Bronchus fibroblast of lung (primary cell): Measurements from ENCODE around the gene HACL1. TPM values are rescaled to one million over a fixed set of nuclear protein-coding genes. Genes with fewer than 3 reads are reported as not detected.

Source experiments
- total RNA-seq: library from RNA; depleted of rRNA; stranded (reverse); fragments of >200 nt; gene quantifications from 2 replicates; pipeline ENCODE4 v1.2.3, GENCODE V29; 2015

Gene HACL1
- 13.1 and 13.5 TPM in 2 replicates for total RNA-seq

DNA sequence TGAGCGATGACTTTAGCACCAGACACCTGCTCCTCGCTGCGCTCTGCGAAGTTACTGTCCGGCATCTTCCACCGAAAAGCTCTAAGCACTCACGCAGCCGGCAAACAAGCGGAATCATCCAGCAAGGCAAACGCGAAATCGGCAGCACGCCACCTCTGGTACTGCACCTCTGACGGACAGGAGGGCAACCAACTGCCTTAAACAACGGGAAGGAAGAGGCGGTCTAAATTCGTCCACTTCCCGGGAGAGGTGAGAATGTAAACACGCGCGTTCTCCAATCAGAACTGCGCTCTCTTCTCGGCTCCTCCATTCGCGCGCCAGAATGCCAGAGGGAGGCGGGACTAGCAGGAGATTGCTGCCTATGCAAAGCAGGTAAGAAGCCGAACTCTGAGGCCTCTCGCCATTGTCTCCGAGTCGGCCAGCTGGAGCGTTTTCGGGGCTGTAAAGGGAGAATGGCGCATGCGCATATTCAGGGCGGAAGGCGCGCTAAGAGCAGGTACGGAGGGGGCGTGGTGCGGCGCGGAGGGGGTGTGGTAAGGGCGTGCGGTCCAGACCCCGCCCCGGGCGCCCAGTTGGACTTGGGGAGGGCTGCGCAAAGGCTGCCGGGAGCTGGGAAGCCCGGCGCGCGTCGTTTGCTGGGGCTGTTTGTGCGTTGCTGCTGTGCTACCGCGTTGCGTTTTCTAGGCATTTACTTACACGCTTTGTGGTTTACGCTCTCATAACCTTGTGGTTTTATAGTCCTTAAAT is at the start of gene HACL1, which contains the start of gene BTD:
Gene HACL1, minus strand, starts transcription at position 171 of the 747 bp plus-strand sequence. Its CDS starts 106 bp downstream, at position 65.
Gene BTD, plus strand, starts transcription at position 347 of the 747 bp plus-strand sequence. CDS start 33,695 bp downstream, outside the sequence.

DNA sequence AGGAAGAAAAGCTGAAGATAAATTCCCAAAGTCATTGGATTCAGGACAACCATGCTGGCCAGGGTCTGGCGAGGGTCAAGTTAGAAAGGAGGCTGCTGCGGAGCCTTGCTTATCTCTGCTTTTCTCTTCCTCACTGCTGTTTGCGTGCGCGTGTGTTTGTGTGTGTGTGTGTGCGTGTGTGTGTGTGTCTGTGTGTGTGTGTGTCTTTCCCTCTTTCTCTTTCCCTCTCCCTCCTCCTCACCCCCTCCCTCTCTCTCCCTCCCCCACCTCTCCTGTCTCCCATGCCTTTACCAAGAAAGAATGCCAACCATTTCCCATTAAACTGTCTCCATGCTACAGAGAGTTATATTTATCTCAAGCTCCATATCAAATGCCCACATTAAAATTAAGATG is 79.8 kb downstream of the HACL1 start, which contains the start of gene COLQ:
Gene COLQ, minus strand, starts transcription at position 134 of the 393 bp plus-strand sequence. Its CDS starts 81 bp downstream, at position 53.

Other genes starting within 250 kb of the HACL1 start
- 16.0 and 24.1 TPM in 2 replicates for gene METTL6, start 174.0 kb downstream of the HACL1 start, total RNA-seq
- 12.6 and 13.8 TPM in 2 replicates for gene EAF1, start 174.0 kb downstream of the HACL1 start, total RNA-seq
- 0.15 and 0.17 TPM in 2 replicates for gene COLQ, start 79.9 kb downstream of the HACL1 start, total RNA-seq
- gene BTD, start 176 bp upstream of the HACL1 start, total RNA-seq, result 10.9 and 12.8 TPM in 2 replicates
- 84.4 and 100 TPM in 2 replicates for gene ANKRD28, start 196.4 kb upstream of the HACL1 start, total RNA-seq